Neuronal stem cell (in vitro differentiated cells): ENCODE data around the gene IL15.

ENCODE experiments used
- DNase-seq: peaks from one replicate; pipeline ENCODE4 v3.0.0-alpha.2; 2013; ENCODE audit warnings: low spot score
- H2AFZ ChIP-seq: one replicate; pipeline ENCODE4 v1.6.1; 2013; ENCODE audit warnings: mild to moderate bottlenecking, low read length, inconsistent platforms
- H2AK5ac ChIP-seq: 2 replicates; pipeline ENCODE4 v1.6.1; 2013; ENCODE audit warnings: low read depth, mild to moderate bottlenecking, inconsistent platforms, low read length, moderate library complexity, mixed read lengths
- H2BK120ac ChIP-seq: 2 replicates; pipeline ENCODE4 v1.6.1; 2013; ENCODE audit warnings: low read depth, mild to moderate bottlenecking, inconsistent platforms, low read length, moderate library complexity, mixed read lengths
- H2BK12ac ChIP-seq: one replicate; pipeline ENCODE4 v1.6.1; 2013; ENCODE audit warnings: low read length, inconsistent platforms
- H2BK15ac ChIP-seq: 2 replicates; pipeline ENCODE4 v1.6.1; 2013; ENCODE audit warnings: mild to moderate bottlenecking, low read length, inconsistent platforms, mixed read lengths
- H2BK5ac ChIP-seq: one replicate; pipeline ENCODE4 v1.6.1; 2013; ENCODE audit warnings: inconsistent platforms, mild to moderate bottlenecking, low read length, moderate library complexity
- H3K14ac ChIP-seq: one replicate; pipeline ENCODE4 v1.6.1; 2013; ENCODE audit warnings: low read length, inconsistent platforms
- H3K18ac ChIP-seq: 2 replicates; pipeline ENCODE4 v1.6.1; 2013; ENCODE audit warnings: low read length, inconsistent platforms
- H3K23ac ChIP-seq: 2 replicates; pipeline ENCODE4 v1.6.1; 2013; ENCODE audit warnings: low read depth, mild to moderate bottlenecking, mixed read lengths, low read length, inconsistent platforms; ENCODE audit not compliant: poor library complexity
- H3K27ac ChIP-seq: replicated peaks from 3 replicates; pipeline ENCODE4 v1.5.1; 2013; ENCODE audit warnings: low read length, inconsistent platforms
- H3K27me3 ChIP-seq, 3 experiments: 2 replicates each; pipeline ENCODE4 v1.6.1; 2013; ENCODE audit warnings: low read length in 3 of 3, mild to moderate bottlenecking in 2 of 3, inconsistent platforms in 1 of 3, low read depth in 1 of 3, mixed read lengths in 1 of 3, moderate library complexity in 1 of 3; ENCODE audit not compliant: control insufficient read depth in 3 of 3, insufficient read depth in 3 of 3
- H3K36me3 ChIP-seq, 2 donors: replicated peaks in 1 of 2; 2 replicates each; pipeline ENCODE4 v1.6.1; 2013; ENCODE audit warnings: low read length in 2 of 2; ENCODE audit not compliant: control insufficient read depth in 2 of 2, insufficient read depth in 2 of 2
- H3K4ac ChIP-seq: 2 replicates; pipeline ENCODE4 v1.6.1; 2013; ENCODE audit warnings: inconsistent platforms, mild to moderate bottlenecking, low read length, moderate library complexity
- H3K4me1 ChIP-seq, 2 donors: 1 replicate in 1 of 2; 2 replicates in 1 of 2; pipeline ENCODE4 v1.6.1; 2013; ENCODE audit warnings: low read length in 2 of 2, low read depth in 1 of 2; ENCODE audit not compliant: control insufficient read depth in 2 of 2, insufficient read depth in 1 of 2
- H3K4me2 ChIP-seq: one replicate; pipeline ENCODE4 v1.6.1; 2013; ENCODE audit warnings: mild to moderate bottlenecking, low read length, inconsistent platforms; ENCODE audit not compliant: insufficient read depth, poor library complexity, severe bottlenecking
- H3K4me3 ChIP-seq, 2 donors: 2 replicates each; pipeline ENCODE4 v1.5.1; 2013; ENCODE audit warnings: low read length in 2 of 2, mild to moderate bottlenecking in 2 of 2, inconsistent platforms in 1 of 2, moderate library complexity in 1 of 2
- H3K79me1 ChIP-seq: one replicate; pipeline ENCODE4 v1.6.1; 2013; ENCODE audit warnings: low read depth, mild to moderate bottlenecking, inconsistent platforms, low read length, moderate library complexity
- H3K9ac ChIP-seq: one replicate; pipeline ENCODE4 v1.6.1; 2013; ENCODE audit warnings: mild to moderate bottlenecking, low read depth, low read length, inconsistent platforms; ENCODE audit not compliant: poor library complexity
- H3K9me3 ChIP-seq, 2 donors: replicated peaks in 1 of 2; 2 replicates each; pipeline versions ENCODE3 to v1.6.1; 2013; ENCODE audit warnings: low read length in 2 of 2, mild to moderate bottlenecking in 2 of 2, inconsistent platforms in 1 of 2, low read depth in 1 of 2, mixed read lengths in 1 of 2, moderate library complexity in 1 of 2; ENCODE audit not compliant: control insufficient read depth in 2 of 2, insufficient read depth in 1 of 2
- H4K8ac ChIP-seq: one replicate; pipeline ENCODE4 v1.6.1; 2013; ENCODE audit warnings: low read depth, mild to moderate bottlenecking, inconsistent platforms, low read length, moderate library complexity
- H4K91ac ChIP-seq: one replicate; pipeline ENCODE4 v1.6.1; 2013; ENCODE audit warnings: low read length, low read depth, mild to moderate bottlenecking, inconsistent platforms; ENCODE audit not compliant: poor library complexity
- WGBS, 2 donors: extraction: QIAGEN DNeasy Blood & Tissue Kit; methylation state at CpG; one replicate each; pipeline ENCODE4 v1.1.7; 2013; ENCODE audit warnings: missing lambda C conversion rate in 2 of 2, mixed read lengths in 1 of 2; ENCODE audit not compliant: insufficient read length in 2 of 2, insufficient replicate concordance in 1 of 2; ENCODE audit errors: extremely low coverage in 2 of 2; 5-methylcytosine and 5-hydroxymethylcytosine counted together

IL15 gene

GRCh38 chr4:141768954-141769353 is 132.6 kb downstream of the IL15 start:
- Histone ChIP-seq H3K36me3 (no peaks in the 10 kb centered on the region), H2AK5ac (no peak overlapping the region), H3K27ac (no peak overlapping the region), H3K23ac (no peak overlapping the region), H2BK12ac (no peak overlapping the region), H2BK120ac (no peak overlapping the region), H3K9me3 (no peaks in the 10 kb centered on the region), H3K79me1 (no peaks in the 10 kb centered on the region), H3K18ac (no peak overlapping the region), H4K8ac (no peak overlapping the region), H3K4me1 (peaks cover 0 to 2% of the 10 kb centered on the region in 2 donors), H3K4me2 (no peak overlapping the region), H3K27me3 (no peaks in the 10 kb centered on the region), H3K4me3 (no peak overlapping the region), H2AFZ (peak overlapping the region; percentile 54), H2BK15ac (no peak overlapping the region), H3K9ac (no peak overlapping the region), H2BK5ac (no peak overlapping the region), H3K14ac (no peak overlapping the region), H4K91ac (no peak overlapping the region), H3K4ac (no peak overlapping the region)
- no peak for DNase-seq
- WGBS, 2 donors, result no CpG with 5 or more reads among the region's 4 CpGs

DNA sequence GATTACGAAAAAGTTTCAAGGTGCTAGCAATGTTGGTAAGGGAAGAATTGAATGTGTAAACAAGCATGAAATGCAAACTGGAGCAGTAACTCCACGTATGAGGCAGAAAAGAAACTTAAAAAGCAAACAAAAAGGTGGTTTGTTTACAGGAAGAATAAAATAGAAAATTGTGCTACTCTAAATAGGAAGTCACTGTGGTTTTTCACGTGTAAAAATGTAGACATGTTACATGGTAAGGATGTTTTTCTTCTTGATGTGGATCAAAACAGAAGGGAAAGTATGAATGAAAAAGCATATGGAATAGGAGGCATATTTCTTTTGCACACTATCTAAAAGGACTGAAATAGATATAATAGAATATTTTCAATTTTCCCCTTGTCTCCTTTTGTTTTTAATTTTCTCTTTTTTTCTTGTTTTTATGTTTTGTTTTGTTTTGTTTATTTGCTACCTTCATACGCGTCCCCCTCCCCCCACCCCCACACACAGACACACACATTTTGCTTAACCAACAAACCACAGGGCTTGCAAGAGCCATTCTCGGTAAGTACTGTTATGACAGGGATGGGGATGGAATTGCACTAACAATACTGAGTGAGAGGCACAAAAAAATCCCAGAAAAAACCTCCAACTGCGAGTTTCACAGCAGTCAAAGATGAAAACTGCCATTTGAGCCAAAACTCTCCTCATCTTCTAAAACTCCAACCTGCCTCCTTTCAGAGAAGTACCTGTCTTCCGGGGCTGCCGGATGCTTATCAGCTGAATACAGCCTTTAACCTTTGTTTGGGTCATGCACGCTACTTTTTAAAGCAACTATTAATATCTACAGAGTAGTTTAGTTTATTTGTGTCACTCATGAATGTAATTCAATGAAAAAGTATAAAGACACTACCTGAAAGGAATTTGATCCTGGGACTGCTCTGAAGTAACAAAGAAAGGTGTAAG is 135.8 kb downstream of the IL15 start:
- H3K27ac ChIP-seq, result no peak overlapping the region
- H3K14ac ChIP-seq, result no peak overlapping the region
- no peak overlapping the region for H4K91ac ChIP-seq
- H4K8ac ChIP-seq, result no peak overlapping the region
- H3K9me3 ChIP-seq, result no peaks in the 10 kb centered on the region
- H2AK5ac ChIP-seq, result no peak overlapping the region
- H3K4me1 ChIP-seq, result peaks cover 0 to 2% of the 10 kb centered on the region in 2 donors
- H2AFZ ChIP-seq, result peak overlapping the region; percentile 45
- H3K4me2 ChIP-seq, result no peak overlapping the region
- H3K4me3 ChIP-seq, result no peak overlapping the region
- H3K79me1 ChIP-seq, result no peaks in the 10 kb centered on the region
- no peak overlapping the region for H3K4ac ChIP-seq
- no peaks in the 10 kb centered on the region for H3K36me3 ChIP-seq
- no peak overlapping the region for H3K23ac ChIP-seq
- H3K9ac ChIP-seq, result no peak overlapping the region
- H2BK15ac ChIP-seq, result no peak overlapping the region
- no peak for DNase-seq
- H3K27me3 ChIP-seq, result no peaks in the 10 kb centered on the region
- no CpG with 5 or more reads among the region's 10 CpGs for WGBS, 2 donors
- no peak overlapping the region for H2BK12ac ChIP-seq
- H2BK5ac ChIP-seq, result no peak overlapping the region
- H3K18ac ChIP-seq, result no peak overlapping the region
- H2BK120ac ChIP-seq, result no peak overlapping the region

DNA sequence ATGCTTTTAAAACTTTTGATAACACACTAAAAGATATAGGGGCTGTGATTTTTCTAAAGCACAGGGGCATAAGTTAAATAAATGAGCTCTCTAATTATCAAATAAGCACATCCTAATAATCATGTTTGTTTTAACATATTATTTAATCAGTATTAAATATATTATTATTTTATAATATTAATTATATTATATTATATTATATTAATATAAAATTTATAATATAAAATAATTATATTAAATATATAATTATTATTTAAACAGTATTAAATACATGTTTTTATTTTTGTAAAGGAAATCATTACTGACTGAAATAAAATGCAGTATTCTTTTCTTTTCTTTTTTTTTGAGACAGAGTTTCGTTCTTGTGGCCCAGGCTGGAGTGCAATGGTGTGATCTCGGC is 136.5 kb downstream of the IL15 start:
- H3K9me3 ChIP-seq, result no peaks in the 10 kb centered on the region
- H3K4ac ChIP-seq, result no peak overlapping the region
- no peak overlapping the region for H4K8ac ChIP-seq
- H2AK5ac ChIP-seq, result no peak overlapping the region
- H2BK12ac ChIP-seq, result no peak overlapping the region
- no peak overlapping the region for H3K27ac ChIP-seq
- H3K4me1 ChIP-seq, result no peaks in the 10 kb centered on the region
- H3K18ac ChIP-seq, result no peak overlapping the region
- no peaks in the 10 kb centered on the region for H3K36me3 ChIP-seq
- H3K9ac ChIP-seq, result no peak overlapping the region
- no peak overlapping the region for H2AFZ ChIP-seq
- H3K23ac ChIP-seq, result no peak overlapping the region
- H3K14ac ChIP-seq, result no peak overlapping the region
- H3K79me1 ChIP-seq, result no peaks in the 10 kb centered on the region
- no peak for DNase-seq
- H3K4me2 ChIP-seq, result no peak overlapping the region
- H3K27me3 ChIP-seq, result no peaks in the 10 kb centered on the region
- no peak overlapping the region for H2BK15ac ChIP-seq
- H3K4me3 ChIP-seq, result no peak overlapping the region
- H2BK5ac ChIP-seq, result no peak overlapping the region
- WGBS, 2 donors, result no CpG with 5 or more reads among the region's 2 CpGs
- H4K91ac ChIP-seq, result no peak overlapping the region
- no peak overlapping the region for H2BK120ac ChIP-seq

DNA sequence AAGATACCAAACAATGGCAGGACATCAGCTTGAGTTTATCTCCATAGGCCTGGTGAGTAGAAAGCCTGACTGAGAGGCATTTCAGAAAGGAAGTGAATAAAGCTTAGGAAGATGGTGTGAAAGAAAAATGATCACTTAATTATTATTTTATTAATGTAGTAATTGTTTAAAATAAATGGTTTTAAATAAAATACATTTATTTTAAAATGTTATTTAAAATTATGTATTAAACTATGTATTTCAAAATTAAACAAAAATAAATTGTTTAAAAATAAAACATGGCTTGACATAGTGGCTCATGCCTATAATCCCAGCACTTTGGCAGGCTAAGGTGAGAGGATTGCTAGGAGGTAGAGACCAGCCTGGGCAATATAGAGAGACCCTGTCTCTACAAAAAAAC is 145.8 kb downstream of the IL15 start:
- Histone ChIP-seq H2BK12ac (no peak overlapping the region), H2BK120ac (no peak overlapping the region), H3K4ac (no peak overlapping the region)

More for the DNA sequence above, 145.8 kb downstream of the IL15 start:
- Histone ChIP-seq H3K23ac (no peak overlapping the region), H2BK15ac (no peak overlapping the region), H3K14ac (no peak overlapping the region), H2BK5ac (no peak overlapping the region), H3K18ac (no peak overlapping the region), H3K9ac (no peak overlapping the region), H3K4me3 (no peak overlapping the region), H2AK5ac (no peak overlapping the region), H3K79me1 (no peaks in the 10 kb centered on the region), H3K36me3 (no peaks in the 10 kb centered on the region), H2AFZ (no peak overlapping the region), H3K4me1 (no peaks in the 10 kb centered on the region), H3K4me2 (no peak overlapping the region), H3K27me3 (no peaks in the 10 kb centered on the region), H3K27ac (no peak overlapping the region), H3K9me3 (no peaks in the 10 kb centered on the region), H4K91ac (no peak overlapping the region), H4K8ac (no peak overlapping the region)
- no peak for DNase-seq
